ENCODE results near the gene SWAP70. TPM values are rescaled to one million over a fixed set of nuclear protein-coding genes. Genes with fewer than 3 reads are reported as not detected.
A peak's percentile ranks its signal among the peaks of the same experiment; 100 is the strongest.
"Not testable (repeated sequence)": the region's sequence is repeated elsewhere in the genome, so short reads cannot be mapped to it uniquely, and the experiment has no call there.

Gene SWAP70
- 10 to 100 TPM; 27.4 to 37.7 TPM for total RNA-seq
- long read RNA-seq, full-length matches to known transcripts, result 75 of 92 reads
- long read RNA-seq, partial matches to known transcripts, result 4 of 92 reads
- long read RNA-seq, other reads (novel, unspliced or antisense), result 13 of 92 reads

DNA sequence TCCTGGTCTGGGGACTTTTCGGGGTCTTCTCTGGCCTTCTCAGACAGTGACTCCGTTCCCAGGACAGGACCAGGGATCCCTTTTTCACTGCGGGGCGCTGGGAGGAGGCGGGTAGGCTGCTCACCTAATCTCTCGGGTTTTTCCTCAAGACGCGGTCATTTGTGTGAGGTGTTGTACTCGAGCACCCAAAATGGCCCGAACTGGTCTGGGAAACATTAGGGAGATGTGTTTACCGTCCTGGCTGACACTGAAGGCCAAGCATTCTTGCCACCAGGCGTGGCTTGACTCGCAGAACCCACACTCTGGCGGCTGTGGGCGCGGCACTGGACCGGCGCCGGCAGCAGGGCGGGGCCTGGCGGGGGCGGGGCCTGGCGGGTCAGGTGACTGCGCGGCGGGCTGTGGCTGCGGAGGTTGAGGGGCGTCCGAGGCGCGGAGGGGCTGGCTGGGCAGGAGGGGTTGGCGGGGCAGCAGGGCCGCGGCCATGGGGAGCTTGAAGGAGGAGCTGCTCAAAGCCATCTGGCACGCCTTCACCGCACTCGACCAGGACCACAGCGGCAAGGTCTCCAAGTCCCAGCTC, at the start of gene SWAP70:
TSS of gene SWAP70 (plus strand) at position 379 of the 577 bp plus-strand sequence. CDS start at position 482, 103 bp downstream.
- peak; percentile 99 for ATAC-seq
- intact Hi-C loops (cut with DNase I), result no loop called here

DNA sequence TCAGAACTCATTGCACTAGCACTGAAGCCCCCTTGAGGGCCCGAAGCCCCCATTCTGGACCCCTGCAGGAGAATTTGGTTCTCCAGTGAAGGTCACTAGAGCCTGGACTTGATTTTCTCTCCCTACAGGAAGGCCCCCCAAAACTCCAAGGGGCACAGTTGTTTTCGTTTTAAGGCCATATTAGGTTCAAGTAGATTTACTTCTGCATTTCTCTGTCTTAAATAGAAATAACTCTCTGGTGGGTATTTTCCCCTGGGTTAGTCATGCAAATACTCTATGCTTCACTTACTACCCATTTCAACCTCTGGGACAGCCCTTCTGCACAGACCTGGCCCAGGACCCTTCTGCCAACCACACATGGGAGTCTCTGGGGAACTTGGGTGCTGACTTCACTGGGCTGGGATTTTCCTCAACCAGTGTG, 48.8 kb upstream of the SWAP70 start:
- intact Hi-C loops (cut with DNase I), result loop anchor here (10.0 kb wide), 2 partner anchors 140 to 690 kb away; partner anchors contain the start of gene ADM (in 1 of the 2)
- DNase-seq, result no peak
- ATAC-seq, result no peak

More for the DNA sequence above, at the start of gene SWAP70:
- peak; percentile 92 for DNase-seq

DNA sequence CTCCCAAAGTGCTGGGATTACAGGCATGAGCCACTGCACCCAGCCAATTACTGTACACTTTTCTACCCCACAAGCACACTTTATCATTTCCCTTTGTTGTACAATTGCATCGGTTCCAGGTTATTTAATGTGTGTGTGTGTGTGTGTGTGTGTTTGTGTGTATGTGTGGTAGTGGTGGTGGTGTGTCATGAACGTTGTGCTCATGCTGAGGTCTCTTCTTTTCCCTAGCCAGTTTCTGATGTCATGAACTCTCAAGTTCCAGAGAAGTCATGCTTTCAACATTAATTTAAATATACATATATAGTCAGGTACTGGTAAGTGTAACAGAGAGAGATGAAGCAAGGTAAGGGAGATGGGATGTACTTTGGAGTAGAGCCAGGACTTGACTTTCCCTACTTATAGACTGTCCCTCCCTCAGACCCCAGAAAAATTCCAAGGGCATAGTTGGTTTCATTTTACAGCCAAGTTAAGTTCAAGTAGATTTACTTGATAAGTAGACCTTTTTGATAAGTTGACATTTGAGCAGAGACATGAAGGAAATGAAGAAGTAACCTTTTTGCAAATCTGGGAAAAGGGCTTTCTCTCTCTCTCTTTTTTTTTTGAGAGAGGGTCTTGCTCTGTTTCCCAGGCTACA, 47.7 kb upstream of the SWAP70 start:
- DNase-seq (no peak), ATAC-seq (no peak)
- intact Hi-C loops (cut with DNase I), result loop anchor here (10.0 kb wide), 2 partner anchors 139 to 689 kb away; partner anchors contain the start of gene ADM (in 1 of the 2)

DNA sequence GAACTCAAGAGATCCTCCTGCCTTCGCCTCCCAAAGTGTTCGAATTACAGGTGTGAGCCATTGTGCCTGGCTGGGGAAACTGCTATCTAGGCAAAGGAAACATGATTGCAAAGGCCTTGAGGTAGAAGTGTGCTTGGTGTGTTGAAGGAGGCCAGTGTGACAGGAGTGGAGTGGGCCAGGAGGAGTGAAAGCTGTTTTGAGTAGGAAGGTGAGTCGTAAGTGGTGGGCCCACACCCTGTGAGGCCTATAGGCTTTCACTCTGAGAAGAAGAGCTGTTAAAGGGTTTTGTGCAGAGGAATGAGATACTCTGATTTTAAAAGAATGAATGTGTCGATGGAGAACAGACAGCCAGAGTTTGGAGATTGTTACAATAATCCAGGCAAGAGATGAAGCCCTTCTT, 47.0 kb upstream of the SWAP70 start:
- intact Hi-C loops (cut with DNase I), result loop anchor here (10.0 kb wide), 2 partner anchors 138 to 688 kb away; partner anchors contain the start of gene ADM (in 1 of the 2)
- no peak for DNase-seq

DNA sequence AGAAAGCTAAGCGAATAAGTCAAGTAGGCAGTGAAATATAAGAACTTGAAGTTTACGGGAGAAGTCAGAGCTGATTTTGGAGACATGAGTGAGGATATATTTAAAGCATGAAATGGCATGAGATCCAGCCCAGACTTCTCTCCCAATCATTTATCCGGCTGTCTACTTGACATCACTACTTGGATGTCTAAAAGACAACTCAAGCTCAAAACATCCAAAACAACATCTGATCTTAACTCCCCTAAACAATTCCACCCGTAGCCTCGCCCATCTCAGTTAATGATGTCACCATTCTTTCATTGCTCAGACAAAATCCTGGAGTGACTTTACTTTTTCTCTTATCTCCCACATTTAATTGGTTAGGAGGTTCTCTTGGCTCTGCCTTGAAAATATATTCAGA, 45.9 kb upstream of the SWAP70 start:
- ATAC-seq (no peak), DNase-seq (no peak)
- intact Hi-C loops (cut with DNase I), result loop anchor here (10.0 kb wide), 2 partner anchors 137 to 687 kb away; partner anchors contain the start of gene ADM (in 1 of the 2)

More for the DNA sequence above, 47.0 kb upstream of the SWAP70 start:
- no peak for ATAC-seq

DNA sequence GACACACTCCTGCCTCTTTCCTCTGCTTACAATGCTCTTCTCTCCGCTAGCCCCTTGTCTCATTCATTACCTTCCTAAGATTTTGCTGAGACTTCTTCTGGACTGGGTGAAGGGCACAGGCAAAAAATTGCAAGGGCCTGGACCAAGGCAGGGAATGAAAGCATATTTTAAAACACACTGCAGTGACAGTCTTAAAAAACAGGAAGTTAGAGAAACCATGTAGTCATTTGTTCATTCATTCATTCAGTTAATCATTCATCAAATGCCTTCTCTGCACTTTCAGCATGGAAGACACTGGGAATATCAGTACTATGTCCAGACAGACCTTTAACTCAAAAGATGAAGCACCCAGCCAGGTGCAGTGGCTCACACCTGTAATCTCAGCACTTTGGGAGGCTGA, 44.9 kb upstream of the SWAP70 start:
- intact Hi-C loops (cut with DNase I), result loop anchor here (10.0 kb wide), 2 partner anchors 136 to 686 kb away; partner anchors contain the start of gene ADM (in 1 of the 2)
- no peak for ATAC-seq
- no peak for DNase-seq

DNA sequence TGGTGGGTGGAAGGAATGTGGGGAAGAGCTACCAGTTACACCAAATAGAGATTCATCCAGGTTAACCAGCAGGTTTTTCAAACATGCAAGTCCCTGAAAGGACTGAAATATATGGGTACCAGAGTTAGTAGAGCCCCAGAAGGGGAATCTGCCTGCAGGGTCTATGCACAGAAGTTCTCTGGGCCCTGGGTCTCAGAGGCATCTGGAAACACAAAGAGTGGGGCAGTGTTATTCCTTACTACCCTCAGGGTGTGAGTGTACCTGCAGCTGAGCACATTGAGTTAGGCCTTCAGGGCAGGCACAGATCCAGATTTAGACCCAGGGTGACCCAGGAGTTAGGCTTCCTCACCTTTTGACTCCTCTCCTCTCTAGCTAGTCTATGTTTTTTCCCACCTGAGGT, 43.9 kb upstream of the SWAP70 start:
- intact Hi-C loops (cut with DNase I), result loop anchor here (10.0 kb wide), 2 partner anchors 135 to 685 kb away; partner anchors contain the start of gene ADM (in 1 of the 2)
- ATAC-seq (no peak), DNase-seq (no peak)

DNA sequence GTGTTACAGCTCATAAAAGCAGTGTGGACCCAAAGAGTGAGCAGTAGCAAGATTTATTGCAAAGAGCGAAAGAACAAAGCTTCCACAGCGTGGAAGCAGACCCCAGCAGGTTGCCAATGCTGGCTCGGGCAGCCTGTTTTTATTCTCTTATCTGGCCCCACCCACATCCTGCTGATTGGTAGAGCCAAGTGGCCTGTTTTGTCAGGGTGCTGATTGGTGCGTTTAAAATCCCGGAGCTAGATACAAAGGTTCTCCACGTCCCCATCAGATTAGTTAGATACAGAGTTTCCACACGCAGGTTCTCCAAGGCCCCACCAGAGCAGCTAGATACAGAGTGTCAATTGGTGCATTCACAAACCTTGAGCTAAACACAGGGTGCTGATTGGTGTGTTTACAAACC, 41.5 kb upstream of the SWAP70 start:
- intact Hi-C loops (cut with DNase I); ATAC-seq; DNase-seq: not testable (repeated sequence)

DNA sequence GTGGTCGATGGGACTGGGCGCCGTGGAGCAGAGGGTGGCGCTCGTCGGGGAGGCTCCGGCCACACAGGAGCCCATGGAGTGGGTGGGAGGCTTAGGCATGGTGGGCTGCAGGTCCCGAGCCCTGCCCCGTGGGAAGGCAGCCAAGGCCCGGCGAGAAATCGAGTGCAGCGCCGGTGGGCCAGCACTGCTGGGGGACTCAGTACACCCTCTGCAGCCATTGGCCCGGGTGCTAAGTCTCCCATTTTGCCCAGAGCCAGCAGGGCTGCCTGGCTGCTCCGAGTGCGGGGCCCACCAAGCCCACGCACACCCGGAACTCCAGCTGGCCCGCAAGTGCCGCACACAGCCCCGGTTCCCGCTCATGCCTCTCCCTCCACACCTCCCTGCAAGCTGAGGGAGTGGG, 40.8 kb upstream of the SWAP70 start:
- intact Hi-C loops (cut with DNase I); ATAC-seq; DNase-seq: not testable (repeated sequence)

DNA sequence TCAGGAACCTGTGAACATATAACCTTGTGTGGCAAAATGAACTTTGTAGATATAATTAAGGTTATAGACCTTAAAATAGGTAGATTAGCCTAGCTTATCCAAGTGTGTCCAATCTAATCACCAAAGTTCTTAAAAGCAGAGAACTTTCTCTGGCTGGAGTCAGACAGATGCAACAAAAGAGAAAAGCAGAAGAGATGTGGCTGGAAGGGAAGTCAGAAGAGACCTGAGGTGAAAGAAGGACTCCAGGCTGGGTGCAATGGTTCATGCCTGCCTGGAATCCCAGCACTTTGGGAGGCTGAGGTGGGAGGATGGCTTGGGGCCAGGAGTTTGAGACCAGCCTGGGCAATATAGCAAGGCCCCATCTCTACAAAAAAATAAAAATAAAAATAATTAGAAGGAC, 39.4 kb upstream of the SWAP70 start:
- DNase-seq (no peak), ATAC-seq (no peak)
- intact Hi-C loops (cut with DNase I), result no loop called here

DNA sequence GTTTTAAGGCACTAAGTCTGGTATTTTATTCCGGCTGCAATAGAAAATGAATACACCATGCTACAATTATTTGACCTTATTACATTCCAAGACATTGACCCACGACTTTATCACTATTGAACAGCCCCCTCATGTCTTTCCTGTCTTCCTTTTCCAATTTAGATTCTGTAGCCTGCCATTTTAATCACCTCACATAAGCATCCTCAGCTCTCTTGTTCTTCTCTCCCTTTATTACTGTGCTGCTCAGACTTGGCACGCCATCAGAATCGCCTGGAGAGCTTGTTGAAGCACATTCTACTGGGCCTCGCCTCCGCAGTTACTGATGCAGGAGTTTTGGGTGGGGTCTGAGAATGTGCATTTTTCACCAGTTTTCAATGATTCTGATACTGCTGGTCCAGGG, 38.7 kb upstream of the SWAP70 start:
- intact Hi-C loops (cut with DNase I), result no loop called here
- ATAC-seq (peak in 1 of 2 donors; percentile 58), DNase-seq (peak; percentile 27)

DNA sequence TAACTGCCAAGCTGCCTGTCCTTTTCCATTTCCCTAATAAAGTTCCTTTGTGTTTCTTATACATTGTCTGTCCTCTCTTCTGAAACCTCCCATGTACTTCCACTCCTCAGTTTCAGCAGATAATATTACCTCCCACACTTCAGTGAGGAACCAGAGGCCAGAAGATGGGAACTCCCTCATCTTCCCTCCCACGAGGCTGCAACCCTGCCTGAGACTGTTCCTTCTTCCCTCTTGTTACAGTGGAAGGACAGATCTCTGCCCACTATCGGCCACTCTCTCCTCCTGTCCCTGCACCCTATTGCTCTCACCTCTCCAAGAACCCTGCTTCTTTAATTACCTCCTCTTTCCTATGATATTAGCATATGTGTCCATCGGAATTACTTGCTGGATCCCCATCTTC, 38.1 kb upstream of the SWAP70 start:
- intact Hi-C loops (cut with DNase I), result no loop called here
- DNase-seq, result no peak
- ATAC-seq, result peak in 1 of 2 donors; percentile 64

DNA sequence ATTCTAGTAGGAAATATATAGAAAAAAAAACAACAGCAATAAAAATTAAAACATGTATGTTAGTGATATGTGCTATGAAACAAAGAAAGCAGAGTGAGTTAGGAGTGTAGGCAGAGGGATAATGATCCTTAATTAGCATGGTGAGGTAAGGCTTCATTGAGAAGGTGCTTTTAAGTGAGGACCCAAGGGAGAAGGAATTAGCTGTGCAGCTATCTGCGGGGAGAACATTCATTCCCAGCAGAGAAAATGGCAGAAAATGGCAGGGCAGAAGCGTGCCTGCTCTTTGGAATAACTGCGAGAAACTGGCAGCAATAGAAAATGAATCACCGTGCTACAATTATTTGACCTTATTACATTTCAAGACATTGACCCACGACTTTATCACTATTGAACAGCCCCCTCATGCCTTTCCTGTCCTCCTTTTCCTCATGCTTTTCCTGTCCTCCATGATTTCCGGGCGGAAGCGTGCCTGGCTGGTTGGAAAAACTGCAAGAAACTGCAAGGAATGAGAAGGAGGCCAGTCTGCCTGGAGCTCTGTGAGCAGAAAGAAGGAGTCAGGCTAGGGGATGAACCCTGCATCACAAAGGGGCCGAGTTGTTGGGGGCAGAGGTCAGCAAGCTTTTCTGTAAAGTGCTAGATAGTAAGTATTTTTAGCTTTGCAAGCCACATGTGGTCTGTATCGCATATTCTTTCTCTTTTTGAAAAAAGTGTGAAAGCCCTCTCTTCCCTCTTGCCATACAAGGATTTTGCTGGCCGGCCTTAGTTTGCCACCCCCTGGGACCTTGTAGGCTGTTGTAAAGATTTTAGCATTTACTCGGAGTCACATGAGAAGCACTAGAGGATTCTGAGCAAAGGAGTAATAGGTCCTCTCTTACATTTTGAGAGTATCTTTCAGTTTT, 37.1 kb upstream of the SWAP70 start:
- intact Hi-C loops (cut with DNase I), result no loop called here
- peak; percentile 34 for DNase-seq
- ATAC-seq, result peak; percentile 16 to 73

DNA sequence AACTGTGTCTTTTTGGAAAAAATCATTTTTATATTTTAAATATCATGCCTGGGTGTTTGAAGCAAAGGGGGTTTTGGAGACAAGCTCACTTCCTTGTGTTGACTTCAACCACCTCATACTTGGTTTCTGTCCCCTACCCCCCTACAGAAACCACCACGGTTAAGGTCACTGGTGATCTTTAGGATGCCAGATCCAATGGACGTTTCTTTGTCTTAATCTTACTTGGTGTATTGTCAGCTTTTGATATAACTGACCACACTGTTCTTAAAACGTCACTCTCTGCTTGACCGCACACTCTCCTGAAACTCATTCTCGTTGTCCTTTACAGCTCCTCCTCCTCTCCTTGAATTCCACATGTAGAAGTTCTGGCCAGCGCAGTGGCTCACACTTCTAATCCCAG, 34.8 kb upstream of the SWAP70 start:
- intact Hi-C loops (cut with DNase I), result no loop called here
- ATAC-seq (no peak), DNase-seq (no peak)

DNA sequence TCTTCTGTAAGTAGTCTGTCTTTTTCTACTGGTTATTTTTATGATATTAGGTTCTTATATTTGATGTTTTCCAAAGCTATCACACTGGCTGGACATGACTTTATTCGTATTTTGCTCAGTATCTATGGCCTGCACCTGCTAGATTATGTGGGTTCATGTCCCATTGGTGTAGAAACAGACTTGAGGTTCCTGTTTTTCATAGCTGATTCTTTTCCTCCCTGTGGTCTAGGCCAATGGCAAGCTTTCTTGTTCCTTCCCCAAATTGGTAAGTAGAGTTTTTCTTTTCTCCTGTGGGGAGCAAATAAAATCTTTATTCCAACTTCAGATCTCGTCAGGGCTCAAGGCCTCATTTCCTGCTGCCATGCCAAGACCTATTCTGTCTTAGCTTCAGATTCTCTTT, 30.2 kb upstream of the SWAP70 start:
- ATAC-seq (no peak), DNase-seq (no peak)
- intact Hi-C loops (cut with DNase I), result no loop called here

DNA sequence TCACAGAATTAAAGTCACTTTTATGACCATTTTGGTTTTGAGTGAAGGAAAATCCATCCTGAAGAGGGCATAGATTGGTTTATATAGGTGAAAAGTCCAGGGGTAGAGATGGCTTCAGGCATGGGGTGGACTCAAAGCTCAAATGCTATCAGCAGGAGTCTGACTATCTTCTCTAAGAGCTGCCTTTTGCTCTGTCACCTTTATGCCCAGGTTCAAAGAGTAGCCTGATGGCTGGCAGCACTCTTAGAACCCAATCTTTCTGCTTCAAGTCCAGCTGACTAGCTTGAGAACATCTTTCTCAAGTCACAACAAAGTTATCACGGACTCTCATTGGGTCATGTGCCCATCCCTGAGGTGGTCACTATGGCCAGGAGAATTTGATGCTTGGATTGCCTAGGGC, 27.2 kb upstream of the SWAP70 start:
- no peak for ATAC-seq
- DNase-seq, result no peak
- intact Hi-C loops (cut with DNase I), result no loop called here

DNA sequence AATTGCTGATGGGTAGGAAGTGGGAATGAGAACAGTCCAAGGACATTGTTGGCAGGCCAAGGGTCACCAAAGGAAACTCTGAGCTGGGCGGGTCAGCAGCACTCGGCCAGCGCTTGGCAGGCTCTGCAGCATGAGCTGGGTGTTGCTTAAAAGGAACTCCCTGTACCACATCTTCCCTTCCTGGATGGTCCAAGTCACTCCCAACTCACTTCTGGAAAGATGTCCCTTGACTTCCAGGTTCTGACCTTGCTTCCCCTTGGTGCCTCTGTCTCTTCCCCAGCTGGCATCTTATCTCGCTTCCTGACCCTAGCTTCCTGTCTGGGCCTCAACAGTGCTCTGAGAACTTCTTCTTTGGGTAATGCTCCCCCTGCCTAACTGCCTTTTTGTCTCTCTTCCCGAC, 24.8 kb upstream of the SWAP70 start:
- DNase-seq, result peak; percentile 75
- intact Hi-C loops (cut with DNase I), result no loop called here

DNA sequence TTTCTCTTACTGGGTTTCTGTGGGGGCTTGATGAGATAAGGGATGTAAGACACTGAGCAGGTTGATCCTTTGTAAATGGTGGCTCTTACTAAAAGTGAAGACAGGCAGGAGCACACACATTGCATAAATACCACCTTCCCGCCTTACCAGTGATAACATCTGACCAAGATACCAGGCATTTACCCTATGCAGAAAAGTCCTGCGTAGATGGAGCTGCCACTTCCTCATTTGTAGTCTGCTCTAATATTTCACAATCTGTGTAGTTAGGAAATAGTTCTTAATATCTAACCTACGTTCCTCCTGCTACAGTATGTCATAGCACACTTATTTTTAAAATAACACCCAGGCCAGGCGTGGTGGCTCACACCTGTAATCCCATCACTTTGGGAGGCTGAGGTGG, 23.9 kb upstream of the SWAP70 start:
- intact Hi-C loops (cut with DNase I), result no loop called here
- ATAC-seq (peak; percentile 32 to 65), DNase-seq (no peak)

More for the DNA sequence above, 24.8 kb upstream of the SWAP70 start:
- ATAC-seq, result peak; percentile 80 to 82

DNA sequence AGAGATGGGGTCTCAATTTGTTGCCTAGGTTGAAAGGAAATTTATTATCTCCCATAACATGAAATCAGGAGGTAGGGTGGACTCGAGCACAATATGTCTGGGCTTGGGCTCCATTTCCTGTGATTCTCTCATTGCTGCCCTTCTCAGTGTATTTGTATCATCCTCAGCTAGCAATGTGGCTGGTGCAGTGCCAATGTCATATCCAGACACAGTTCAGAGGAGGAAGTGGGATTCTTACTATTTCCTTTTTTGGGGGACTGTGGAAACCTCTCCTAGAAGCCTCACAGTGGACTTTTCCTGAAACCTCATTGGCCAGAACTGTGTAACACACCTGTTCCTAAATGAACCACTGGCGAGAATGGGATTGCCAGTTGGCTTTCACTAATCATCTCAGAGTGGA, 21.0 kb upstream of the SWAP70 start:
- intact Hi-C loops (cut with DNase I), result no loop called here
- no peak for ATAC-seq
- no peak for DNase-seq
